IPS-11a (cell line): ENCODE results near the gene FNBP1L.
A peak's percentile ranks its signal among the peaks of the same experiment; 100 is the strongest.

Experiments used
- H3K4me3 ChIP-seq: one replicate; pipeline ENCODE4 v1.5.1; 2013; ENCODE audit warnings: low read depth, low read length, control low read depth

FNBP1L gene

DNA sequence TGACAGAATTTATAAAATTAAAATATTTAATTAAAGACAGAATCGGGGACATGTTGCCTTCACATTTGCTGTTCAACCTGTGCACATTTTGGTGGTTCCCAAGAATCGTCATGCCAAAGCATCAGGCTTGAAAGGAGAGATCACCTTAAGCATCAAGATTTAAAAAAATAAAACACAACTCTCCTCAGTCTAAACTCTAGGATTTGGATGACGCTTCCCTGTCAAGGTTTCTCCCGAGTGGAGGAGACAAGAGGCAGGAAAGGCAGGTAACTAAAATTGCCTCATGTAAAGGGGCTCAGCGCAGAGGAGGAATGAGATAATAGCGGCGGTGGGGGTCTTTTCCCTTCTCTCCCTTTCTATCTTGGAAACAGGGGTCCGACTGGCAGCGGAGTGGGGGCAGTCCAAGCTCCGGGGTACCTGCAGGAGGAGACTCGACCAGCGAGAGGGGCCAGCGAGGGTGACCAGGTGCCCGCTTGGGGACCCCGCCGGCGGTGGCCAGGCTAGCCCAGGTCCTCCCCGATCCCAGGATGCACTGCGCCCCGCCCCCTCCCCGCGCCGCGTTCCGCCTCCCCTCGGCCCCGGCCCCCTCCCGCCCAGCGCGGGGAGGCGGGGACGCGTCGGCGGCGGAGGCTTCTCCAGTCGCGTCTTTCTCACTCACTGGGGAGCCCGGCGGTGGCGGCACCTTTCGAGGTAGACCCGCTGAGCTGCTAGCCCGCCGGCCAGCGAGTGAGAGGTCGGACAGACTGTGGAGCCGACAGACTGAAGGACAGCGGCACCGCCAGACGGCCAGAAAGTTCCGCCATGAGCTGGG is at the start of gene FNBP1L:
Gene FNBP1L (plus strand): TSS at position 638 of the 811 bp plus-strand sequence. CDS start 164 bp downstream, at position 802.
- H3K4me3 ChIP-seq: peak within 1 kb of the TSS; percentile 95

DNA sequence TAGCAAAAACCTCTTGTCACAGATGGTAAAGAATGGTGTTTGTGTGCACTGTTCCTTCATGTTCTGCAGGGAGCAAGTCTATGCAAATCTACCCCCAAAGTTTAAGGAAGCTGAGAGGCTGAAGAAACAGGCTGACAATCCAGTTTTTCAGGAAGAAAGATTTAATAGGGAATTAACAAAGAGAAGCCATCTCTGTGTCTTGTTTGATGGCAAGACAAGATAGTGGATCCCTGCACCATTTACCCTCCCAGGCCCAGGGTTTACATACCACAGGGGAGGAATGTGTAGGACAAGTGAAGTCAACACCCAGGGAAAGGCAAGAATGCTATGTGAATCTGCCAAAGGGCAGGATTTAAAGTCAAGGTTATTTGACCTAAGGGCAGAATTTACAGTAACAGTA is 48.1 kb upstream of the FNBP1L start:
- no peak overlapping the region for H3K4me3 ChIP-seq

- H3K4me3 ChIP-seq: no peak overlapping the region
Observed at GRCh38 chr1:93408203-93408602, 39.7 kb upstream of the FNBP1L start.

GRCh38 chr1:93411000-93411399 is 36.9 kb upstream of the FNBP1L start:
- H3K4me3 ChIP-seq: no peak overlapping the region

DNA sequence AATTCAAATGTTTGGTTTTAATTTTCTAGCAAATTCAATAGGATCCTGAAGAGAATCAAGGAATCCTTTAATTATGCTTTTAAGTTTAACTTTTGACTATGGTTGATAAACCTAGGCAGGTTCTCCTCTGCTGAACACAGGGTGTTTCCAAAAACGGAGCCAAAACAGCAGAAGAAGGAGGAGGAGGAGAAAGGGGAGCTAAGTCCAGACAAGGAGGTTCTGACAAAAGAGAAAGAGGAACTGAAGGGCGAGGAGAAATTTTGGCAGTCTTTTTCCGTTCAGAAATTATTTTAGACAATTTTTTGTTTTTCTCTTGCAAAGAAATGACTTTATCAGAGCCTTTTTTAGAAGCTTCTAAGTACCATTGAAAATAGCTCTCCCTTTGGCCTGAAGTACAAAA is 33.2 kb upstream of the FNBP1L start:
- no peak overlapping the region for H3K4me3 ChIP-seq

DNA sequence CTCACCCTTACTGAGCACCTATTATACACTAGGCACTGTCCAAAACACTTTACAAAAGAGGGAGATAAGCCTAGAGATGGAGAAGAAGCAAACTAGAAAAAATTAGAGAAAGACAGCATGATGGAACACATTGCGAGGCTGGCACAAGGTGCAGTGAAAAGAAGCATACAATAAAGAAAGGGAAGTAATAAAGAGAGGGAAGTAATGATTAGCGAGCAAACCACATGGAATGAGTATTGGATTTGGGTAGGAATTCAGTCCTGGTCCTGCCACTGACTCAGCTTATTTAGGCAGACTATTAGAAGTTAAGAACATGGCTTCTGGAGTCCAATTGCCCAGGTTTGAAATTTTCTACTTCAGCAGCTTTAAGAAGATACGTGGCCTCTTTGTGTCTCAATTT is 32.6 kb upstream of the FNBP1L start:
- no peak overlapping the region for H3K4me3 ChIP-seq

DNA sequence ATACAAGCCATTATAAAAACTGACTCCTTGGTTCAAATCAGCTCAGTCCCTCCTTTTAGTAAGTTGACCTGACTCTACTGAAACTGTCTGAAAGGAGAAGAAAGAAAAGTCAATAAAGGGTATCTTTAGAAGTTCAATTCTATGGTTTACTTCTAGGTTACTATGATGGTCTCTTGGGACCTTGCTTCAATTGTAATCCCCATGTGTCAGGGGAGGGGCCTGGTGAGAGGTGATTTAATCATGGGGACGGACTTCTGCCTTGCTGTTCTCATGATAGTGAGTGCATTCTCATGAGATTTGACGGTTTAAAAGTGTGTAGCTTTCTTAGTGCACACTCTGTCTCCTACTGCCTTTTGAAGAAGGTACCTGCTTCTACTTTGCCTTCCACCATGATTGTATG is 31.7 kb upstream of the FNBP1L start:
- no peak overlapping the region for H3K4me3 ChIP-seq

- H3K4me3 ChIP-seq: no peak overlapping the region
Observed at GRCh38 chr1:93419344-93419743, 28.6 kb upstream of the FNBP1L start.

GRCh38 chr1:93420400-93420799 is 27.5 kb upstream of the FNBP1L start:
- H3K4me3 ChIP-seq: no peak overlapping the region

DNA sequence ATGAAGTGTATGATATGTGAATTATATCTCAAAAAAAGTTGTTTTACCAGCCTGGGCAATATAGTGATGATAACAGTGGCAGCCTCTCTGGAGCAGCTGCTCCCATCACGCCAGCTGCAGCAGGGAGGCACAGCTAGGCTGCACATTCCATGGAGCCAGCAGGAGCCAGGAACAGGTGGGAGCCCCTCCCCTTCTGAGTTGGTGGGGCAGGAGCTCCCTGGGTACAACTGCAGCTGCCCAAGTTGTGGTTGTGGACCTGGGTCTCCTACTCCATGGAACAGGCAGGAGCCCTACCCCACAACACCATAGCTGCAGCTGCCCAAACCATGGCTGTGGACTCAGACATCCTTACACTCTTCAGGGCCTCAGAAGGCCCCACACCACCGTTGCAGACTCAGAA is 21.7 kb upstream of the FNBP1L start:
- no peak overlapping the region for H3K4me3 ChIP-seq

GRCh38 chr1:93427656-93428055 is 20.3 kb upstream of the FNBP1L start:
- no peak overlapping the region for H3K4me3 ChIP-seq

GRCh38 chr1:93433407-93433961 is 14.4 kb upstream of the FNBP1L start:
- H3K4me3 ChIP-seq: no peak overlapping the region

GRCh38 chr1:93434088-93434487 is 13.8 kb upstream of the FNBP1L start:
- H3K4me3 ChIP-seq: no peak overlapping the region

- H3K4me3 ChIP-seq: no peak overlapping the region
Observed at GRCh38 chr1:93434987-93435386, 12.9 kb upstream of the FNBP1L start.

GRCh38 chr1:93435443-93435842 is 12.5 kb upstream of the FNBP1L start:
- H3K4me3 ChIP-seq: no peak overlapping the region

DNA sequence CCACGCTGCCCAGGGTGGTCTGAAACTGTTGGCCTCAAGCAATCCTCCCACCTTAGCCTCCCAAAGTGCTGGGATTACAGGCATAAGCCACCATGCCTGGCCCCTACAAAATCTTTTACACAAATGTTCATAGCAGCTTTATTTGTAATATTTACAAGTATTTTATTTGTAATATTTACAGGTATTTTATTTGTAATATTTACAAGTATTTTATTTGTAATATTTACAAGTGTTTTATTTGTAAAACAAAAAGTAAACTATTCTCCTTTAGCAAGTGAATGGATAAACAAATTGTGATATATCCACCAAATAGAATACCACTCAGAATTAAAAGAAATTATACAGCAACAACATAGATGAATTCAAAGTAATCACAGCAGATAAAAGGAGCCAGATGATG is 11.4 kb upstream of the FNBP1L start:
- H3K4me3 ChIP-seq: no peak overlapping the region

DNA sequence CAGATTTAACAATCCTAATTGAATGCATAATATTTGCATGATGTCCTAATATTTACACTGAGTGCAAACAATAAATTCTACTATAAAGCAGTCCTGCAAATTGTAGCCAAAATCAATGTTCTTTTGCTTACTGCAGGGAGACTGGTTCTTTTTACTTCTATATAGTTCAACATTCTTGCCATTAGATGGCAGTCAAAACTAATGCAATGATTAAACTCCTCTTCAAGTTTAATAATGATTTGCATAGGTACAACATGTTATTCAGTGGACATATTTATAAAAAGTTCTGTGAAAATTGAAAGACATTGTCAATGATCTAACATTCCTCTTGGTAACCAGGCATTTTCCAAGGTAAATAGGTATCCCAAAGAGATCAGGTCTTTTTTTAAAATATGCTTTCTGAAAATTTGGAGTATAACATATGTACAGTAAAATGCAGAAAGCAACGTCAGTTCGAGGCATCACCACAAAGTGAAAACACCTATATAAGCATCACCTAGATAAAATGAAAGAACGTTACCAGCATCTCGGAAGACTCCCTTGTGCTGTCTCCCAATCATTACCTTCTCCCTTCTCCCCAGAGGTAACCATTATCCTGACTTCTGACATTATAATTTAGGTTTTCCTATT is 9.8 kb upstream of the FNBP1L start:
- no peak overlapping the region for H3K4me3 ChIP-seq

DNA sequence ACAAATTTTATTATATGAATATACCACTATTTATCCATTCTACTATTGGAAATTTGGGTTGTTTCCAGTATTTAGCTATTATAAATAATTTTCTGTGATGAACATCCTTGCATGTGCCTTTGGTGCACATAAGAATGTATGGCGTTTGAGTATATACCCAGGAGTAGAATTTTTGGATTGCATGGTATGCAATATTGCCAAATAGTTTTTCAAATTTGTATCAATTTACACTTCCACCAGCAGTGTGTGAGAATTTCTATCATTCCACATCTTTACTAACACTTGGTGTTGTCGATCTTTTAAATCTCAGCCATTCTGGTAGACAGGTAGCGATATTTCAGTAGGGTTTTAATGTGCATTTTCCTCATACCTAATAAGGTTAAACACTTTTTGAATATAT is 9.2 kb upstream of the FNBP1L start:
- no peak overlapping the region for H3K4me3 ChIP-seq

GRCh38 chr1:93440272-93440671 is 7.6 kb upstream of the FNBP1L start:
- H3K4me3 ChIP-seq: no peak overlapping the region

- no peak overlapping the region for H3K4me3 ChIP-seq
Observed at GRCh38 chr1:93440706-93441105, 7.2 kb upstream of the FNBP1L start.

- H3K4me3 ChIP-seq: no peak overlapping the region
Observed at GRCh38 chr1:93441589-93441988, 6.3 kb upstream of the FNBP1L start.

GRCh38 chr1:93442008-93442666 is 5.8 kb upstream of the FNBP1L start:
- no peak overlapping the region for H3K4me3 ChIP-seq
